HCT116 (cell line): ENCODE measurements around the gene PNP. TPM values are rescaled to one million over a fixed set of nuclear protein-coding genes. Genes with fewer than 3 reads are reported as not detected.

Experiments used
- ATAC-seq: fragments of 200-7000 bp; cut with Tn5 transposase; 2 replicates; pipeline ENCODE4 v1.9.1; 2020; ENCODE audit warnings: mild to moderate bottlenecking, moderate library complexity
- BruUV-seq: library from RNA; stranded (reverse); fragments of 400-500 nt; replicated peaks from 2 replicates; lab custom pipeline; 2021; lab: Mats Ljungman, UMichigan
- CTCF ChIA-PET: fragments of 300-600 bp; sonication (Branson Sonifier 250); formaldehyde crosslinking; loops from one replicate; lab custom pipeline; 2021; ENCODE audit warnings: antibody characterized with exemption; lab: Charles Lee
- POLR2A ChIA-PET: fragments of 300-600, 350-600 bp; sonication (Branson Sonifier 250); formaldehyde crosslinking; loops from one replicate; lab custom pipeline; 2021; ENCODE audit warnings: antibody characterized with exemption; lab: Charles Lee
- RAD21 ChIA-PET, 2 experiments: fragments of 300-600 bp; sonication (Branson Sonifier 250); formaldehyde crosslinking; loops; one replicate each; lab custom pipeline; 2023; ENCODE audit warnings: low total read pairs in 2 of 2; ENCODE audit not compliant: uncharacterized antibody in 2 of 2, unreplicated experiment in 2 of 2, low non-redundant PET in 1 of 2; lab: Charles Lee
- DNase-seq: peaks from one replicate; pipeline ENCODE4 v3.0.0-alpha.2; 2010; ENCODE audit warnings: low read depth, low spot score
- H2AFZ ChIP-seq: fragments of 200-600 bp; shearing (Covaris generic), sonication (generic); 2 replicates; pipeline ENCODE4 v1.6.1; 2017; ENCODE audit warnings: low read depth, mixed run types, mixed read lengths, antibody characterized with exemption, low read length; ENCODE audit not compliant: poor library complexity, severe bottlenecking
- H3K27ac ChIP-seq: 2 replicates; pipeline ENCODE4 v1.5.1; 2012; ENCODE audit warnings: low read depth, low read length
- H3K27me3 ChIP-seq: fragments of 200-600 bp; sonication (generic); 2 replicates; pipeline ENCODE4 v1.6.1; 2016; ENCODE audit warnings: mixed run types, low read length, mixed read lengths; ENCODE audit not compliant: insufficient read depth
- H3K36me3 ChIP-seq, 2 experiments: fragments of 200-500 bp in 1 of 2; fragments of 200-600 bp in 1 of 2; sonication (Bioruptor generic) in 1 of 2; sonication (generic) in 1 of 2; 2 replicates each; pipeline versions ENCODE4 v1.5.1 to v1.6.1; 2014 to 2016; ENCODE audit warnings: low read length in 2 of 2, inconsistent platforms in 1 of 2, mixed read lengths in 1 of 2, mixed run types in 1 of 2; ENCODE audit not compliant: insufficient read depth in 2 of 2, control insufficient read depth in 1 of 2
- H3K4me1 ChIP-seq, 2 experiments: fragments of 200-600 bp in 1 of 2; sonication (generic) in 1 of 2; 2 replicates each; pipeline versions ENCODE4 v1.5.1 to v1.6.1; 2012 to 2017; ENCODE audit warnings: low read length in 2 of 2, inconsistent platforms in 1 of 2, mild to moderate bottlenecking in 1 of 2, mixed read lengths in 1 of 2, mixed run types in 1 of 2, moderate library complexity in 1 of 2; ENCODE audit not compliant: insufficient read depth in 2 of 2, control insufficient read depth in 1 of 2
- H3K4me2 ChIP-seq: fragments of 200-600 bp; sonication (generic); 2 replicates; pipeline ENCODE4 v1.6.1; 2017; ENCODE audit warnings: mixed run types, low read length, mixed read lengths
- H3K4me3 ChIP-seq, 2 experiments: fragments of 200-600 bp in 1 of 2; sonication (generic) in 1 of 2; replicated peaks in 1 of 2; 2 replicates each; pipeline ENCODE4 v1.5.1; 2011 to 2016; ENCODE audit warnings: low read length in 2 of 2, control low read depth in 1 of 2, low read depth in 1 of 2, mild to moderate bottlenecking in 1 of 2, mixed read lengths in 1 of 2, mixed run types in 1 of 2
- H3K79me2 ChIP-seq: fragments of 200-600 bp; sonication (generic); 2 replicates; pipeline ENCODE4 v1.6.1; 2017; ENCODE audit warnings: mild to moderate bottlenecking, mixed run types, low read length, moderate library complexity, mixed read lengths; ENCODE audit not compliant: insufficient read depth
- H3K9ac ChIP-seq: fragments of 200-600 bp; sonication (generic); 2 replicates; pipeline ENCODE4 v1.6.1; 2016; ENCODE audit warnings: low read length, mixed read lengths
- H3K9me2 ChIP-seq: fragments of 200-600 bp; sonication (generic), shearing (Covaris generic); 2 replicates; pipeline ENCODE4 v1.6.1; 2017; ENCODE audit warnings: mixed run types, mild to moderate bottlenecking, moderate library complexity; ENCODE audit not compliant: insufficient read depth
- H3K9me3 ChIP-seq, 2 experiments: fragments of 200-500 bp in 1 of 2; fragments of 200-600 bp in 1 of 2; sonication (Bioruptor generic) in 1 of 2; sonication (generic) in 1 of 2; 2 replicates each; pipeline ENCODE4 v1.6.1; 2014 to 2017; ENCODE audit warnings: low read length in 2 of 2, mixed read lengths in 2 of 2, inconsistent platforms in 1 of 2, low read depth in 1 of 2, mild to moderate bottlenecking in 1 of 2, mixed run types in 1 of 2, moderate library complexity in 1 of 2; ENCODE audit not compliant: control insufficient read depth in 1 of 2, insufficient read depth in 1 of 2
- H4K20me1 ChIP-seq: fragments of 200-600 bp; sonication (generic), shearing (Covaris generic); 2 replicates; pipeline ENCODE4 v1.6.1; 2017; ENCODE audit warnings: mixed run types, mild to moderate bottlenecking, moderate library complexity; ENCODE audit not compliant: insufficient read depth
- ATF3 ChIP-seq: IDR thresholded peaks from 2 replicates; pipeline ENCODE4 v1.6.1; 2012
- CBX3 ChIP-seq: IDR thresholded peaks from 2 replicates; pipeline ENCODE4 v1.6.1; 2012; ENCODE audit warnings: low read depth
- CEBPB ChIP-seq: IDR thresholded peaks from 2 replicates; pipeline ENCODE4 v1.6.1; 2012; ENCODE audit warnings: low read depth
- CTCF ChIP-seq, 3 experiments: fragments of 200-600 bp in 1 of 3; sonication (generic) in 1 of 3; IDR thresholded peaks in 2 of 3; conservative IDR thresholded peaks in 1 of 3; 2 replicates each; pipeline ENCODE4 v1.5.1; 2012 to 2017; ENCODE audit warnings: low read depth in 2 of 3, low read length in 2 of 3, antibody characterized with exemption in 1 of 3, borderline replicate concordance in 1 of 3, control low read depth in 1 of 3, mild to moderate bottlenecking in 1 of 3, mixed read lengths in 1 of 3, mixed run types in 1 of 3, moderate library complexity in 1 of 3; ENCODE audit not compliant: insufficient read depth in 1 of 3
- EGR1 ChIP-seq: IDR thresholded peaks from 2 replicates; pipeline ENCODE4 v1.6.1; 2012; ENCODE audit warnings: low read depth
- ELF1 ChIP-seq: IDR thresholded peaks from 2 replicates; pipeline ENCODE4 v1.6.1; 2012; ENCODE audit warnings: low read depth, borderline replicate concordance
- EZH2 ChIP-seq: fragments of 200-600 bp; sonication (generic); IDR thresholded peaks from 2 replicates; pipeline ENCODE4 v1.6.1; 2017; ENCODE audit warnings: antibody characterized with exemption, mixed run types
- EZH2phosphoT487 ChIP-seq: fragments of 200-600 bp; IDR thresholded peaks from 2 replicates; pipeline ENCODE4 v1.6.1; 2018; ENCODE audit warnings: antibody characterized with exemption, borderline replicate concordance
- FOSL1 ChIP-seq: IDR thresholded peaks from 2 replicates; pipeline ENCODE4 v1.6.1; 2012; ENCODE audit warnings: low read depth
- MAX ChIP-seq: IDR thresholded peaks from 2 replicates; pipeline ENCODE4 v1.6.1; 2012
- POLR2AphosphoS5 ChIP-seq: IDR thresholded peaks from 2 replicates; pipeline ENCODE4 v1.6.1; 2011; ENCODE audit warnings: mild to moderate bottlenecking, low read depth, low read length, moderate library complexity
- RAD21 ChIP-seq: IDR thresholded peaks from 2 replicates; pipeline ENCODE4 v1.6.1; 2012; ENCODE audit warnings: low read depth, mild to moderate bottlenecking
- SIN3A ChIP-seq: IDR thresholded peaks from 2 replicates; pipeline ENCODE4 v1.6.1; 2012; ENCODE audit warnings: low read depth
- SP1 ChIP-seq: IDR thresholded peaks from 2 replicates; pipeline ENCODE4 v1.6.1; 2012; ENCODE audit warnings: low read depth
- SRF ChIP-seq: IDR thresholded peaks from 2 replicates; pipeline ENCODE4 v1.6.1; 2012; ENCODE audit warnings: low read depth
- YY1 ChIP-seq: IDR thresholded peaks from 2 replicates; pipeline ENCODE4 v1.6.1; 2011; ENCODE audit warnings: low read length, low read depth, moderate library complexity, mild to moderate bottlenecking; ENCODE audit not compliant: insufficient replicate concordance; ENCODE audit errors: extremely low read depth
- ZBTB33 ChIP-seq: IDR thresholded peaks from 2 replicates; pipeline ENCODE4 v1.6.1; 2011; ENCODE audit warnings: mild to moderate bottlenecking, low read length, moderate library complexity; ENCODE audit not compliant: insufficient replicate concordance; ENCODE audit errors: extremely low read depth
- ZFX ChIP-seq: fragments of 450-650 bp; IDR thresholded peaks from 2 replicates; pipeline ENCODE4 v1.6.1; 2017
- ZNF274 ChIP-seq: fragments of 200-500 bp; sonication (Bioruptor generic); IDR thresholded peaks from 2 replicates; pipeline ENCODE4 v1.6.1; 2014; ENCODE audit warnings: mild to moderate bottlenecking, low read depth, low read length, inconsistent platforms
- intact Hi-C: fragments of 100-400 bp; cut with micrococcal nuclease; formaldehyde crosslinking; loops from 2 replicates; pipeline ENCODE4 v1.10.0; 2022
- total RNA-seq: library from RNA; stranded (reverse); gene quantifications from one replicate; pipeline ENCODE4 v1.2.1, GENCODE V29; 2021; ENCODE audit not compliant: unreplicated experiment

The PNP gene
- total RNA-seq, 1 experiment from 2014 or later = 63.0 TPM

GRCh38 chr14:20499108-20499507, 29.9 kb downstream of the PNP start:
- ChIA-PET POLR2A (interaction anchor here (0.9 to 1.6 kb wide), 2 partner anchors 38 to 156 kb away, joined by 3 to 4 read pairs; partner anchors contain the start of genes PARP2 and PIP4P1), CTCF (no interaction called here), RAD21 (no interaction called here)
- H3K27me3 ChIP-seq = no peaks in the 10 kb centered on the region
- H3K4me3 ChIP-seq = no peak overlapping the region
- no peaks in the 10 kb centered on the region for H3K9me3 ChIP-seq
- intact Hi-C loops = no loop called here
- no TSS peak for BruUV-seq
- peaks cover 19 to 34% of the 10 kb centered on the region in 2 experiments for H3K4me1 ChIP-seq
- DNase-seq = no peak
- no peaks in the 10 kb centered on the region for H3K36me3 ChIP-seq
- TF ChIP-seq ZNF274 (no peak), FOSL1 (no peak), SIN3A (no peak)
- no peaks in the 10 kb centered on the region for H3K79me2 ChIP-seq
- no peak overlapping the region for H3K27ac ChIP-seq
- H3K9me2 ChIP-seq = no peaks in the 10 kb centered on the region
- peak overlapping the region; percentile 56 for H3K4me2 ChIP-seq
- H4K20me1 ChIP-seq = no peaks in the 10 kb centered on the region
- peak; percentile 60; the same call in 1 of the 2 replicates for ATAC-seq
- peak overlapping the region; percentile 98 for H2AFZ ChIP-seq
- H3K9ac ChIP-seq = no peak overlapping the region

- Histone ChIP-seq H3K36me3 (no peaks in the 10 kb centered on the region), H2AFZ (no peak overlapping the region)
- TF ChIP-seq CTCF (IDR thresholded peaks at IDR 0.05 in 2 of 3, conservative IDR thresholded peaks at IDR 0.05 in 1 of 3; ENCODE audit: borderline replicate concordance in 1 of 3, insufficient read depth in 1 of 3, low read depth in 2 of 3, low read length in 2 of 3) (no peak), CBX3 (no peak), ATF3 (no peak), CEBPB (no peak), POLR2AphosphoS5 (no peak), EGR1 (no peak), ZFX (no peak), FOSL1 (no peak), SIN3A (no peak), ZBTB33 (no peak), YY1 (no peak), MAX (no peak), SRF (no peak), EZH2 (no peak), ELF1 (no peak), RAD21 (no peak), SP1 (no peak), EZH2phosphoT487 (no peak)
Measured at GRCh38 chr14:20499881-20500280, 30.7 kb downstream of the PNP start.

More at GRCh38 chr14:20499881-20500280, 30.7 kb downstream of the PNP start:
- H3K4me2 ChIP-seq = no peak overlapping the region
- RAD21 ChIA-PET = no interaction called here
- no peak overlapping the region for H3K9ac ChIP-seq
- no peak for DNase-seq
- peaks cover 19 to 29% of the 10 kb centered on the region in 2 experiments for H3K4me1 ChIP-seq
- H3K79me2 ChIP-seq = no peaks in the 10 kb centered on the region
- BruUV-seq = no TSS peak
- no peaks in the 10 kb centered on the region for H3K9me3 ChIP-seq
- CTCF ChIA-PET = no interaction called here
- no peaks in the 10 kb centered on the region for H4K20me1 ChIP-seq
- ATAC-seq = no peak
- no peaks in the 10 kb centered on the region for H3K9me2 ChIP-seq
- no peaks in the 10 kb centered on the region for H3K27me3 ChIP-seq
- no peak overlapping the region for H3K27ac ChIP-seq
- POLR2A ChIA-PET = no interaction called here
- intact Hi-C loops = no loop called here
- H3K4me3 ChIP-seq = no peak overlapping the region
